Forelimb muscle (tissue), 1 donor: ENCODE data around the gene SLC45A3. TPM values are rescaled to one million over a fixed set of nuclear protein-coding genes. Genes with fewer than 3 reads are reported as not detected.

Experiments
- DNase-seq: peaks from one replicate; pipeline ENCODE4 v3.0.0-alpha.2; 2013; ENCODE audit warnings: low read depth
- polyA plus RNA-seq: library from polyadenylated mRNA; unstranded; fragments of 120-200 nt; gene quantifications from one replicate; pipeline ENCODE4 v1.2.1, GENCODE V29; 2013; ENCODE audit not compliant: insufficient read length

SLC45A3 gene
- polyA plus RNA-seq, 1 donor, result 3.4 TPM

GRCh38 chr1:205700865-205701401 is 20.6 kb upstream of the SLC45A3 start:
- DNase-seq, result no peak

DNA sequence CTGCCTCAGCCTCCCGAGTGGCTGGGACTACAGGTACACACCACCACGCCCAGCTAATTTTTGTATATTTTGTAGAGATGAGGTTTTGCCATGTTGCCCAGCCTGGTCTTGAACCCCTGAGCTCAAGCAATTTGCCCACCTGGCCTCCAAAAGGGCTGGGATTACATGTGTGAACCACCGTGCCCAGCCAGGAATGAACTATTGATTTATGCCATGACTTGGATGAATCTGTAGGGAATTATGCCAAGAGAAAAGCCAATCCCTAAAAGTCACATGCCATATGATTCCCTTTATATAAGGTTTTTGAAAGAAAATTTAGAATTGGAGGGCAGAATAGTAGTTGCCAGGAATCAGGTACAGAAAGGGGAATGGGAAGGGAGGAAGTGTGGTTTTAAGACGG is 19.1 kb upstream of the SLC45A3 start:
- DNase-seq, result no peak

DNA sequence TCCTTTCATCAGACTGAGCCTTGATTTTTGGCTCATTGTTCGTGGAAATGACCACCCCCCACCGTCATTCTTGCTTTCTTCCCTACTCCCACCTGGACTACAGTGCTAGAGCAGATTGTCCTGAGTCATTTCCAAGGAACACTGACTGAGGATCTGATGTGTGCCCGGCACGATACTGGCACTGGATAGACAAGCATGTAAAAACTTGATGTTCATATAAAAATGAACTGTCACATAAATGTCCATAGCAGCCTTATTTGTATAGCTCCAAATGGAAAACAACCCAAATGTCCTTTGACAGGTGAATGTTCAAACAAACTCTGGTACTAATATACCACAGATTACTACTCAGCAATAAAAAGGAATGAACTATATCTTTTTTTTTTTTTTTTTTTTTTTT is 18.6 kb upstream of the SLC45A3 start:
- DNase-seq, result no peak

DNA sequence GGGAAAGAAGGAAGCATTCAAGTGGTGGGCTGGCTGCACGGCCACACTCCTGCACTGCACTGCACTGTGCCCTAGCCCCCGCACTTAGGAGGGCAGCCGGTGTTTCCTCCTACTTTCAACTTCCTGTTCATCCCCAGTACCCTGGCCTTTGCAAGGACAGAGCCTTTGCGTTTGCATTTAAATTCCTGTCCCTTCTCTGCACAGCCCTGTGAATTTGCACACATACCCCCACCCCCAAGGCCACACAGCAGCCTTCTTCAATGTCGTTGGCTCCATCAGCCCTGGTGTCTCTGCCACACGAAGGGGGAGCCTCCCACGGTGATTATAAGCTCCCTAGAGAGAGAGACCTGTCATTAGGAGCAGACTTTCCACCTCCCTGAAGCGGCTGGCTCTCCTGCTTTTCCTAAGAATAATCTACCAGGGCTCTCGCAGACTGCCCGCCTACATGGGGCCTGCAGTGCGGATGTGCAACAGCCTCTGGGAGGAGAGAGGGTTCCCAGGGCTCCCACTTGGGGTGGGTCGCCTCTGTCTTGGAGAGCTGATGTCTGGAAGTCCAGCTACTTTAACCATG is 13.2 kb upstream of the SLC45A3 start:
- DNase-seq, result no peak

GRCh38 chr1:205692423-205692822 is 12.1 kb upstream of the SLC45A3 start:
- no peak for DNase-seq

GRCh38 chr1:205690122-205690756 is 9.9 kb upstream of the SLC45A3 start:
- DNase-seq, result no peak

- no peak for DNase-seq
These were observed 9.2 kb upstream of the SLC45A3 start for GRCh38 chr1:205689479-205689878.

DNA sequence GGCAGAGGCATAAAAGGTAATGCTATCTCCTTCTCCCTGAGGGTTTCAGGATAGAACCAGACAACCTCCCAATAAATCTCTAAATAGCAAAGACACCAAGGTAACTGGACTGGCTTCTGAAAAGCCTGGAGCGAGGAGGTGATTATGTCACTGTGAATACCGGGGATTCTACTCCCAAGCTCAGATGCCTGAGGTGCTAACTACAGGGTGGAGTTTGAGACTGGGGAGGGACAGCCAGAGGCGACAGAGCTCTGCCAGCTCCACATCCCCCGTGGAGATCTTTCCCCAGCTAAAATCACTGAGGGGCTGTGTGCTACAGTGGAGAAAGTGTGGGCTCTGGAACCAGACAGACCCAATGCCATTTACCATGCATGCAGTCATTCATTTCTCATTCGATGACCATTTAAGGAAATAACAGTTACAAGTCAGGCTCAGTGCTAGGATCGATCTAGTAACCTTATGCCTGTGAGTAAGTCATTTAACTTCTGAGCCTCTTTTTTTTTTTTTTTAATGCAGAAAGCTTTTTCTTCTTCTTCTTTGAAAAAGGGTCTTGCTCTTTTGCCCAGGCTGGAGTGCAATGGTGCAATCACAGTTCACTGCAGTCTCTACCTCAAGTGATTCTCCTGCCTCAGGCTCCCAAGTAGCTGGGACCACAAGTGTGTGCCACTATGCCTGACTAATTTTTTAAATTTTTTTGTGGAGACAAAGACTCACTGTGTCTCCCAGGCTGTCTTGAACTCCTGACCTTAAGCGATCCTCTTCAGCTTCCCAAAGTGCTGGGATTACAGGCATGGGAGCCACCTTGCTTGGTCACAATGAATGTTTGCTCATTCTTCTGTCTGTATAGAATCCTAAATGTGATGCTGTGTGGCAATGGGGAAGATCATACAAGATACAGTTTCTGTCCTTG is 8.1 kb upstream of the SLC45A3 start:
- no peak for DNase-seq

GRCh38 chr1:205687242-205687641 is 6.9 kb upstream of the SLC45A3 start:
- no peak for DNase-seq

- no peak for DNase-seq
These were observed 1.1 kb upstream of the SLC45A3 start for GRCh38 chr1:205681364-205681763.

DNA sequence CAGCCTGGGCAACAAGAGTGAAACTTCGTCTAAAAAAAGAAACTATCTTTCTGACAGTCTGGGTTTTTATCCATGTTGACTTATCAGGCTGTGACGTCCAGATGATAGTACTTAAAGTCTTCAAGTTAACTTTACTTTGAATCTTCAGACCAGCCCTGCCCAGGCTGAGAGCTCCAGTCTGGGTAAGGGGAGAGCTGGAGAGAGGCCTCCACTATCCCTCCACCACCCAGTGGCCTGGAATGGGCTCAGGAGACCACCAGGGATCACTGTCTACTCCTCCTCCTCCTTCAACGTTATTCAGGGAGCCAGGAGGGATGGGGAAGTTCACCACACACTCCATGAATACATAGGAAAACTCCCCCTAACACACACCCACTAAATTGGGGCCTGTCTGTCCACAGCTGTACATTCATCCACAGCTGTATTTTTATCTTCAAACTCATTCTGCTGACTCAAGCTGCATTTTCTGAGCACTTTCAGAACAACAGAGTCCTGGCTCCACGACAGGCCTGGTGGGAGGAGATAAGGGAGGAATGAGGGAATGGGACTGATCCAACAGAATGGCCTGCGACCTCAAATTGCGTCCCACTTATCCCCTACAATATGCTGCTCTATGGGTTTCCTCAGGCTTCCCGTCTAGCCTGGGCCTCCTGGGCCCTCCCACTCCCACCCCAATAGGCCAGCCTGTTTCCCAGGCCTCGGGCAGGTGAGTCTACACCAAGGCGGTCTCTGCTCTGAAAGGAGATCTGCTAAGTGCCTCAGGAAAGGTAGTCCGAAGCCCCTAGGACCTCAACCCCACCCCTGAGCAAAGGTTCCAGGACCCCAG is 1.8 kb downstream of the SLC45A3 start:
- no peak for DNase-seq

- DNase-seq, result no peak
These were observed 3.1 kb downstream of the SLC45A3 start for GRCh38 chr1:205677167-205677566.

DNA sequence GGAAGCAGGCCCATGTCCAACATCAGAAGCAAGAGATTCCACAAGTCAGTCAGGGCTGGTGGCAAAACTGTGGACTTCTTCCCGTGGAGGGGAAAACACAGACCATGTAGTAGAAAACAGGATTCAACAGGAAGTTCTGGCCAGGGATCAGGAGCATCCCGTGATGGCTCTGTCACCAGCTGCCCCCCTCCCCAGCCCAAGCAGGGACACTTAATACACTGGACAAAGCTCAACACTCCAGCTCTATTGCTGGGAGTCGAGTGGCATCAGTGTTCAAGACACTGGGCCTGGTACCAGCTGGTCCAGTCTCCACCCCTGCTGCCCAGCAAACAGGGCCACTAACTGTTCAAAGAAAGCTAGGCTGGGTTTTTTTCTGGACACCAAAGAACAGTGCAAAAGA is 3.7 kb downstream of the SLC45A3 start:
- no peak for DNase-seq

DNA sequence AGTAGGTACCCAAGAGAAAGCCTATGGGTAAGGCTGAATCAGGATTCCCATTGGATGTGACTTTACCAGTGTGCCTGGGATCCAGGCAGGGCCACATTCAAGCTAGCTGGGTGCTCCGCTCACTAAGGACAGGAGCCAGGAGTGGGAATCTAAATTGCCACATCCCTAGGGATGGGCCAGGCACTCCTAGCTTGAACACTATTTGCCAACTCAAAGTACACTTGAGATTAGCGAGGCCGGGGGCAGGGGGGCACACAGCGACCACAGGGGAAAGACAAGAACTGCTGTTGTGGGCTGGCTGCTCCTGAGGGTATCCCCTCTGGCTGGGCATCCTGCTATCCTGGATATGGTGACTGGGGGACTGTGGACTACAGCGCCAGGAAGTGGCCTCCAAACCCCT is 4.3 kb downstream of the SLC45A3 start:
- DNase-seq, result no peak

DNA sequence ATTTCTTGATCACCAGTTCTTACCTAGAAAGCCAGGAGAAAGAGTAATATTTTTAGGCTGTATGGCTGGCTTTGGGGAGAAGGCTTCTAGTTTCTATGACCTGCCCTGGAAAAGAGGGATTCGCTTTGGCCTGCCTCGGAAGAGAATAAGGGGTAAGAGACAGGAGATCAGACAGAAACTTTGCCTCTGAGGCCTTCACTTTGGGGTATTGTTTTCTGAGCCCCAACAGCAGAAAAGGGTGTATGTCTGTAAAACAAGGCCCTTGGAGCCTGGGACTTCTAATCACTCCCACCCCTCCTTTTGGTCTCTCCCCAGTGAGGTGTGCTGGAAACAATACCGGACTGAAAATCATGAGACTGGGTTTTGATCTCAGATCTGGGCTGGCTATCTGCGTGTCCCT is 5.1 kb downstream of the SLC45A3 start:
- no peak for DNase-seq

DNA sequence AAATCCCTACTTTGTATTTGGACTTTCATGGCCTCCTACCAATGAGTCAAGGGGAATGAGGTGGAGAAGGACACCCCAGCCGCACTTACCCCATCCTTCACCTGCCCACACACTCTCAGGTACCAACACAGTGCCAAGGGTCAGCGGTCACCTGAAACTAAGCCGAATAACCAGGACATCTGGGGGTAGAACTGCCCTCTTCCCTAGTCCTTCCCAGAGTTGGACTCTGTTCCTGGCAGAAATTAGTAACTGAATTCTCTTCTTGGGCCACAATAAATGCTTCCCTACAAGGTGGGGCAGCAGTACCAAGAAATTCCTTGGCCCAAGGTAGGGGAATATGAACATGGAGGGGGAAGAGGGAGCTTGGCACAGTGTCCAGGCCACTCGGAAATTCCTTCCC is 7.3 kb downstream of the SLC45A3 start:
- no peak for DNase-seq

GRCh38 chr1:205672395-205672889 is 7.9 kb downstream of the SLC45A3 start:
- DNase-seq, result no peak

- no peak for DNase-seq
These were observed 9.5 kb downstream of the SLC45A3 start for GRCh38 chr1:205670611-205671430.

DNA sequence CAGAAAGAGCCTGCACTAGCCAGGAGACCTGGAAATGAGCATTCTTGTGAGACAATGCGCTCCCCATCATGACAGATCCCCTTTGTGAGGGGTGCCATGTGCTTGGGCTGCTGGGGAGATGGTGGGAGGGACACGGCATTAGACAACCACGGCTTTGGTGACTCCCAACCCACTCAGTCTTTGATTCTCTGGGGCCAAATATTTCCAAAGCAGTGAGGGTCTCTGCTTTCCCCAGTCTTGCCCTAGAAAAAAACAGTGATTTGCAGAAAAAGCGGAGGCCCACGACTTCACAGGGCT is 10.2 kb downstream of the SLC45A3 start:
- no peak for DNase-seq

GRCh38 chr1:205669341-205670149 is 10.8 kb downstream of the SLC45A3 start:
- no peak for DNase-seq
